Spleen (tissue), 11 donors: ENCODE data around the gene SNCG. TPM values are rescaled to one million over a fixed set of nuclear protein-coding genes. Genes with fewer than 3 reads are reported as not detected.

ENCODE experiments used
- DNase-seq: peaks from one replicate; pipeline ENCODE4 v3.0.0-alpha.2; 2020
- H3K27ac ChIP-seq, 8 donors: fragments of 200-600 bp; sonication (generic) in 7 of 8; 1 replicate in 4 of 8; 2 replicates in 4 of 8; pipeline versions ENCODE4 v1.5.0 to v1.8.0; 2016 to 2021; ENCODE audit warnings: inconsistent platforms in 4 of 8, mild to moderate bottlenecking in 4 of 8, moderate library complexity in 1 of 8
- H3K27me3 ChIP-seq, 7 donors: fragments of 200-600 bp; sonication (generic) in 6 of 7; replicated peaks in 1 of 7; 1 replicate in 4 of 7; 2 replicates in 3 of 7; pipeline versions ENCODE4 v1.5.0 to v1.8.0; 2016 to 2021; ENCODE audit warnings: inconsistent platforms in 3 of 7, mild to moderate bottlenecking in 1 of 7
- H3K36me3 ChIP-seq, 6 donors: fragments of 200-600 bp; sonication (generic) in 5 of 6; 1 replicate in 4 of 6; 2 replicates in 2 of 6; pipeline versions ENCODE4 v1.5.0 to v1.8.0; 2016 to 2021; ENCODE audit warnings: inconsistent platforms in 2 of 6
- H3K4me1 ChIP-seq, 6 donors: fragments of 200-600 bp; sonication (generic) in 5 of 6; 1 replicate in 3 of 6; 2 replicates in 3 of 6; pipeline versions ENCODE4 v1.5.0 to v1.8.0; 2016 to 2021; ENCODE audit warnings: inconsistent platforms in 3 of 6
- H3K4me3 ChIP-seq, 8 donors: fragments of 200-600 bp; sonication (generic) in 7 of 8; 1 replicate in 4 of 8; 2 replicates in 4 of 8; pipeline versions ENCODE4 v1.5.0 to v1.8.0; 2016 to 2021; ENCODE audit warnings: inconsistent platforms in 4 of 8, mild to moderate bottlenecking in 4 of 8, moderate library complexity in 2 of 8
- H3K9me3 ChIP-seq, 8 donors: fragments of 200-600 bp; sonication (generic) in 7 of 8; 1 replicate in 4 of 8; 2 replicates in 4 of 8; pipeline versions ENCODE4 v1.5.0 to v1.8.0; 2016 to 2021; ENCODE audit warnings: inconsistent platforms in 4 of 8
- CTCF ChIP-seq, 11 experiments: fragments of 200-600 bp in 7 of 11; fragments of 450-650 bp in 4 of 11; sonication (generic) in 4 of 11; IDR thresholded peaks in 8 of 11; conservative IDR thresholded peaks in 3 of 11; 1 replicate in 7 of 11; 2 replicates in 4 of 11; pipeline versions ENCODE4 v1.4.0 to v1.8.0; 2016 to 2021; ENCODE audit warnings: antibody characterized with exemption in 11 of 11, inconsistent platforms in 4 of 11, mild to moderate bottlenecking in 1 of 11
- POLR2A ChIP-seq, 3 donors: fragments of 450-650 bp; IDR thresholded peaks; one replicate each; pipeline ENCODE4 v1.5.1; 2017; ENCODE audit warnings: antibody characterized with exemption in 3 of 3, mild to moderate bottlenecking in 1 of 3
- POLR2AphosphoS5 ChIP-seq, 3 donors: sonication (generic); formaldehyde crosslinking; IDR thresholded peaks; one replicate each; pipeline ENCODE4 v1.5.1; 2017; ENCODE audit warnings: antibody characterized with exemption in 3 of 3
- WGBS, 5 donors: extraction: QIAGEN DNeasy Blood & Tissue Kit in 3 of 5; methylation state at CpG; one replicate each; pipeline versions ENCODE4 v1.1.5 to v1.1.7; 2013 to 2018; 5-methylcytosine and 5-hydroxymethylcytosine counted together
- intact Hi-C: fragments of 100-400 bp; cut with DNase I; formaldehyde crosslinking; loops from one replicate; pipeline ENCODE4 v1.15.0; 2023; ENCODE audit warnings: low total_unique reads
- polyA plus RNA-seq, 3 donors: library from polyadenylated mRNA; stranded (reverse); fragments of 200-250 nt; gene quantifications; one replicate each; pipeline ENCODE4 v1.2.1, GENCODE V29; 2013
- total RNA-seq, 7 donors: library from RNA; depleted of rRNA in 3 of 7; stranded (reverse); fragments of >200 nt in 3 of 7; fragmentation: NEBNext Ultra II Directional in 4 of 7; extraction: Animal tissue kit (Norgen Biotek cat#: 25700) in 4 of 7; gene quantifications; one replicate each; pipeline versions ENCODE4 v1.1.0 to v1.2.1, GENCODE V29; 2016 to 2021
- donor health status: healthy with polysubstance abuse.
- donor health status: DM: no; HTN: no; CAD: no; lungs with moderate emphysema.
- donor health status: DM: no; HTN: no; CAD: no.
- donor health status: Bipolar disorder and iron deficiency.
- donor health status: healthy.
- donor health status: DM: no; HTN: no; CAD: no.
- donor health status: DM: yes; HTN: yes; CAD: no.

The SNCG gene
- total and polyA plus RNA-seq, 10 donors, result 19.9 to 127 (median 81.1) TPM

DNA sequence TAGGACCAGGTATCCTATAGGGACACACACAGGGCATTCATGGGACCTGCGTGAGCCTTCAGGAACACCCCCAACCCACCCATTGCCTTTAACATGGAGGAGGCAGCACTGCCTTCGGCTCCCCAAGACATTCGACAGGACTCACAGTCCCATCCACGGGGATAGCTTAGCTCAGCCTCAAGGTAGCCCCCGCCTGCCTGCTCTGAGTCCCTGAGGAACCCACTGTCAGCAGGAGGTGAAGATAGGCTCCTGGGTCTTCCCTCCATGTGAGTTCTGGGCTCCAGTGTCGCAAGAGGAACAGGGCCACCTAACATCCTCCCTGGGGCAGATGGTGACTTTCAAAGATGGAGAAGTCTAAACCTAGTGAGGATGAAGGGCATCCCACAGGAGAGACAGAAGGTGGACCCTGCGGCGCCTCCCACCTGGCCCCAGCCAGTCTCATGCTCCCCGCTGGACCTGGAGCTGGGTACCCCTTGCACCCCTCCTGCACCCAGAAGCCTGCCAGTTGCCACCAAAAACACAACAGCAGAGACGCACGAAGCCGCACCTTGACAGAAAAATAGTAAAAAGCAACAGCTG, 5.0 kb downstream of the SNCG start:
- TF ChIP-seq POLR2A (IDR thresholded peaks at IDR 0.05), result no peak
- no peak for TF ChIP-seq POLR2AphosphoS5 (IDR thresholded peaks at IDR 0.05)
- no peak for TF ChIP-seq CTCF (IDR thresholded peaks at IDR 0.05 in 8 of 11, conservative IDR thresholded peaks at IDR 0.05 in 3 of 11)
- H3K4me3 ChIP-seq, result no peak overlapping the region
- intact Hi-C loops, result no loop called here
- peaks cover 25 to 62% (median 51%) of the 10 kb centered on the region in 6 donors for H3K4me1 ChIP-seq
- WGBS, 5 donors, result 91 to 99% (median 92%) methylated on average over 11 to 12 of the region's 12 CpGs
- peaks cover 0 to 20% (median 0%) of the 10 kb centered on the region in 6 donors for H3K36me3 ChIP-seq
- no peak overlapping the region for H3K27ac ChIP-seq
- no peaks in the 10 kb centered on the region for H3K9me3 ChIP-seq
- peaks cover 0 to 32% (median 0%) of the 10 kb centered on the region in 7 donors for H3K27me3 ChIP-seq
- peak; percentile 51 for DNase-seq

GRCh38 chr10:86964061-86964846, 5.9 kb downstream of the SNCG start:
- Histone ChIP-seq H3K36me3 (peaks cover 0 to 20% (median 0%) of the 10 kb centered on the region in 6 donors), H3K27ac (no peak overlapping the region), H3K27me3 (peaks cover 0 to 34% (median 2%) of the 10 kb centered on the region in 7 donors), H3K4me1 (peaks cover 28 to 62% (median 53%) of the 10 kb centered on the region in 6 donors), H3K4me3 (no peak overlapping the region), H3K9me3 (no peaks in the 10 kb centered on the region)
- intact Hi-C loops, result no loop called here
- 84 to 90% (median 86%) methylated on average over 6 to 13 of the region's 13 CpGs for WGBS, 5 donors
- TF ChIP-seq POLR2A (IDR thresholded peaks at IDR 0.05), result no peak
- peak in 2 of 3 donors; percentile 14 to 37 for TF ChIP-seq POLR2AphosphoS5 (IDR thresholded peaks at IDR 0.05)
- peak; percentile 74 for DNase-seq

- no peak for DNase-seq
- Histone ChIP-seq H3K27ac (no peak overlapping the region), H3K4me1 (peaks cover 27 to 62% (median 54%) of the 10 kb centered on the region in 6 donors), H3K27me3 (peaks cover 0 to 35% (median 6%) of the 10 kb centered on the region in 7 donors), H3K36me3 (peaks cover 0 to 20% (median 0%) of the 10 kb centered on the region in 6 donors), H3K9me3 (no peaks in the 10 kb centered on the region), H3K4me3 (no peak overlapping the region)
- intact Hi-C loops, result no loop called here
- WGBS, 5 donors, result 86 to 97% (median 91%) methylated on average over 2 of the region's 2 CpGs
- TF ChIP-seq CTCF (IDR thresholded peaks at IDR 0.05 in 8 of 11, conservative IDR thresholded peaks at IDR 0.05 in 3 of 11) (no peak), POLR2AphosphoS5 (IDR thresholded peaks at IDR 0.05) (no peak), POLR2A (IDR thresholded peaks at IDR 0.05) (no peak)
Measured at GRCh38 chr10:86964847-86965190, 6.4 kb downstream of the SNCG start.

GRCh38 chr10:86965986-86966654, 7.7 kb downstream of the SNCG start:
- H3K4me1 ChIP-seq, result peaks cover 19 to 62% (median 53%) of the 10 kb centered on the region in 6 donors
- TF ChIP-seq CTCF (IDR thresholded peaks at IDR 0.05 in 8 of 11, conservative IDR thresholded peaks at IDR 0.05 in 3 of 11) (no peak), POLR2A (IDR thresholded peaks at IDR 0.05) (no peak), POLR2AphosphoS5 (IDR thresholded peaks at IDR 0.05) (no peak)
- 39 to 43% (median 43%) methylated on average over 11 of the region's 11 CpGs for WGBS, 5 donors
- H3K36me3 ChIP-seq, result peaks cover 0 to 17% (median 0%) of the 10 kb centered on the region in 6 donors
- peak overlapping the region in 5 of 8 donors; percentile 20 to 91 (median 54) for H3K27ac ChIP-seq
- H3K4me3 ChIP-seq, result peak overlapping the region in 1 of 8 donors; percentile 43
- no peaks in the 10 kb centered on the region for H3K9me3 ChIP-seq
- peaks cover 0 to 37% (median 6%) of the 10 kb centered on the region in 7 donors for H3K27me3 ChIP-seq
- intact Hi-C loops, result no loop called here
- DNase-seq, result no peak
